Upper lobe of right lung (tissue), 1 donor: ENCODE measurements around the gene DBET. TPM values are rescaled to one million over a fixed set of nuclear protein-coding genes. Genes with fewer than 3 reads are reported as not detected.
A peak's percentile ranks its signal among the peaks of the same experiment; 100 is the strongest.
"Not testable (repeated sequence)": the region's sequence is repeated elsewhere in the genome, so short reads cannot be mapped to it uniquely, and the experiment has no call there.

Experiments
- ATAC-seq: fragments of 200-7000 bp; cut with Tn5 transposase; one replicate; pipeline ENCODE4 v1.9.1; 2020; ENCODE audit warnings: mild to moderate bottlenecking, moderate library complexity
- DNase-seq: peaks from one replicate; pipeline ENCODE4 v3.0.0-alpha.2; 2020
- H3K27ac ChIP-seq: fragments of 200-600 bp; one replicate; pipeline ENCODE4 v1.8.0; 2022
- H3K27me3 ChIP-seq: fragments of 200-600 bp; one replicate; pipeline ENCODE4 v1.8.0; 2022; ENCODE audit warnings: mild to moderate bottlenecking
- H3K36me3 ChIP-seq: fragments of 200-600 bp; one replicate; pipeline ENCODE4 v1.8.0; 2022
- H3K4me1 ChIP-seq: fragments of 200-600 bp; one replicate; pipeline ENCODE4 v1.8.0; 2022
- H3K4me3 ChIP-seq: fragments of 200-600 bp; one replicate; pipeline ENCODE4 v1.8.0; 2022; ENCODE audit warnings: mild to moderate bottlenecking
- H3K9me3 ChIP-seq: fragments of 200-600 bp; one replicate; pipeline ENCODE4 v1.8.0; 2022
- intact Hi-C: fragments of 100-400 bp; cut with DNase I; formaldehyde crosslinking; loops from one replicate; pipeline ENCODE4 v1.11.0; 2022
- total RNA-seq: library from RNA; stranded (reverse); fragmentation: NEBNext Ultra II Directional; extraction: Animal tissue kit (Norgen Biotek cat#: 25700); gene quantifications from one replicate; pipeline ENCODE4 v1.2.1, GENCODE V29; 2021
- donor health status: DM: no; HTN: yes; CAD: no; lungs with severe emphysema.

DBET gene
- total RNA-seq, 1 donor from 2014 or later = not detected

DNA sequence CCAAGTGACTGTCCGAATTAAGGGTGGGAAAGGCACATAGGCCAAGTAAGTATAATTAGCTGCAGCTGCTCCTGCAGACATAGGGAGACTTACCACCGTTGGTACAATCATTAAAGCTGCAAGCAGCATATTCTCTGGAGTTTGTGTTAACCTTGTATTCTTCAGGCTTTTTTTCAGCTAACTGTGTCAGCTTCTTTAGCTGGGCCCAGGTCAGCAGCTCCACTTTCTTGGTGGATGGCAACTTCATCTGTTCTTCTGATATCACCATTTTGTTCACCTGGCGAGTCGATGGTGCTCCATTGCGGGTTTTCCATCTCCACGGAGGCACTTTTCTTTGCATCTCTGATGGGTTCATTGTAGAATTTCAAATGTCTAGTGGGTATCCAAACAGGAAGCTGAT, 44.5 kb downstream of the DBET start:
- intact Hi-C loops, H3K27ac ChIP-seq, H3K27me3 ChIP-seq, H3K9me3 ChIP-seq, H3K4me1 ChIP-seq, ATAC-seq, H3K36me3 ChIP-seq, H3K4me3 ChIP-seq: not testable (repeated sequence)
- DNase-seq = peak; percentile 28

DNA sequence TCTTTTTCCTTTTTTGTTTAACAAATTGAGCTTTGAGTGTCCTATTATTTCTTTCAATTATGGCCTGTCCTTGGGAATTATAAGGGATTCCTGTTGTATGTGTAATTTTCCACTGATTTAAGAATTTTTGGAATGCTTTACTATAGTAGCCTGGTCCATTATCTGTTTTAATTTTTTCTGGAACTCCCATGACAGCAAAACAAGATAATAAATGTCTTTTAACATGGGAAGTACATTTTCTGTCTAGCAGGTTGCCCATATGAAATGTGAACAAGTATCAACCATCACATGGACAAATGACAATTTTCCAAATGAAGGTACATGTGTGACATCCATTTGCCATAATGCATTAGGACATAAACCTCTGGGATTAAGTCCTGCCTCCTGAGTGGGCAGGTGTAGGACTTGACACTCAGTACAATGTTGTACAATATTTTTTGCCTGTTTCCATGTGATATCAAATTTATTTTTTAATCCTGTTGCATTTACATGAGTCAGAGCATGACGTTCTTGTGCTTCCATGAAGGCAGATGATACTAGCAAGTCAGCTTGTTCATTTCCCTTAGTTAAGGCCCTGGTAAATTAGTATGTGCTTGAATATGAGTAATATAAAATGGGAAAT, 45.2 kb downstream of the DBET start:
- H3K27me3 ChIP-seq, intact Hi-C loops, DNase-seq, H3K9me3 ChIP-seq, ATAC-seq, H3K4me1 ChIP-seq, H3K36me3 ChIP-seq, H3K27ac ChIP-seq, H3K4me3 ChIP-seq: not testable (repeated sequence)

DNA sequence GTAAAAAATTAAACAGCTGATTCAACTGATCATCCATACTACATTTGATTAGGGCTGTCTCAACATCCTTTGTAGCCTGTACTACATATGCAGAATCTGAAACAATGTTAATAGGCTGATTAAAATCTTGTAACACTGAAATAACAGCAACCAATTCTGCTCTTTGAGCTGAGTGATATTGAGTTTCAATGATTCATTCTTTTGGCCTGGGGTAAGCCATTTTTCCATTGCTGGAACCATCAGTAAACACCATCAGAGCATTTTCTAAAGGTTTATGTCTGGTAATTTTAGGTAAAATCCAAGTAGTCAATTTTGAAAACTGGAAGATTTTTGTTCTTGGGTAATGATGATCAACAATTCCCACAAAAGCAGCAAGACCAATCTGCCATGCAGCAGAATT, 45.7 kb downstream of the DBET start:
- H3K4me3 ChIP-seq, H3K36me3 ChIP-seq, ATAC-seq, H3K27me3 ChIP-seq, H3K4me1 ChIP-seq, DNase-seq, H3K9me3 ChIP-seq, intact Hi-C loops, H3K27ac ChIP-seq: not testable (repeated sequence)

DNA sequence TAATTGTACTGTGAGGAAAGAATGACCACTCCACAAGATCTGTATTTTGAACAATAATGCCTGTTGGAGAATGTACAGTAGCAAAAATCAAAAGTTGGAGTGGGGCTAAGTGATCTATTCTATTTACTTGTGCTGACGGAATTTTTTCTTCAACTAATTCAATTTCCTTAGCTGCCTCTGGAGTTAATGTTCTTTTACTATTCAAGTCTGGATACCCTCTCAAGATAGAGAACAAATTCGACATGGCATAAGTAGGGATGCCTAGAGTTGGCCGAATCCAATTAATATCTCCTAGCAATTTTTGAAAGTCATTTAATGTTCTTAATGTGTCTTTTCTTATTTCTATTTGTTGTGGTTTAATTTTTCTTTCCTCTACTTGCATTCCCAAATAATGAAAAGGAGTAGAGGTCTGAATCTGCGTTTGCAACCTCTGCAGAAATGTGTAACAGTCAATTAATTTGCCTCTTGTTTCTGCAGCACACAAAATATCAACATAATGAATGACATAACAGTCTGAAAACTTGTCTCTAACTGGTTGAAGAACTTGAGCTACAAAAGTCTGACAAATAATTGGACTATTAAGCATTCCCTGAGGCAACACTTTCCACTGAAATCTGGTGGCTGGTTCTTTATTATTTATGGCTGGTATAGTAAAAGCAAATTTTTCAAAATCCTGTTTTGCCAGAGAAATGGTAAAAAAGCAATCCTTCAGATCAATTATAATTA, 46.4 kb downstream of the DBET start:
- H3K4me1 ChIP-seq, H3K9me3 ChIP-seq, intact Hi-C loops, H3K4me3 ChIP-seq, DNase-seq, H3K27ac ChIP-seq, H3K27me3 ChIP-seq, ATAC-seq, H3K36me3 ChIP-seq: not testable (repeated sequence)

DNA sequence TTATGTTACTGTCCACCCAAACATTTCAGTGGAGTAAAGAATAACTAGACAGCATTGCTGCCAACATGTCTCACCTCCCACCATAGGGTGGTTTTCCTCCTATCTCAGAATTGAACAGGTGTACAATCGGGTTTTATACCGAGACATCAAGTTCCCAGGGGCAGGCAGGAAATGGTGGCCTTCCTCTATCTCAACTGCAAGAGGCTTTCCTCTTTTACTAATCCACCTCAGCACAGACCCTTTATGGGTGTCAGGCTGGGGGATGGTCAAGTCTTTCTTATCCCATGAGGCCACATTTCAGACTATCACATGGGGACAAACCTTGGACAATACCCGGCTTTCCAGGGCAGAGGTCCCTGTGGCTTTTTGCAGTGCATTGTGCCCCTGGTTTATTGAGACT, 48.6 kb downstream of the DBET start:
- H3K36me3 ChIP-seq, intact Hi-C loops, H3K27me3 ChIP-seq, H3K9me3 ChIP-seq, ATAC-seq, H3K4me3 ChIP-seq, H3K4me1 ChIP-seq, H3K27ac ChIP-seq: not testable (repeated sequence)
- peak; percentile 4 for DNase-seq

DNA sequence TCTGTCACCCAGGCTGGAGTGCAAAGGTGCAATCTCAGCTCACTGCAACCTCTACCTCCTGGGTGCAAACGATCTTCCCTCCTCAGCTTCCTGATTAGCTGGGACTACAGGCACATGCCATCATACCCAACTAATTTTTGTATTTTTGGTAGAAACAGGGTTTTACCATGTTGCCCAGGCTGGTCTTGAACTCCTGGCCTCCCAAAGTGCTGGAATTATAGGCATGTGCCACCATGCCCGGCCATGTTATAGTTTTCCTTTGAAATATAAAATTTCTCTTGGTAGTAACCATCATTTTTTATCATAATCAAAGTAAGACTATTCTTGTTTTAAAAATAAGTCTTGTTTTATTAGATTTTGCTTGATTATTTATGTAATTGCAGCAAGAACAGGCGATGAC, 50.7 kb downstream of the DBET start:
- H3K9me3 ChIP-seq, H3K27ac ChIP-seq, intact Hi-C loops, H3K36me3 ChIP-seq, H3K4me1 ChIP-seq, H3K4me3 ChIP-seq, ATAC-seq, H3K27me3 ChIP-seq: not testable (repeated sequence)
- peak; percentile 25 for DNase-seq

Other genes starting within 250 kb of the DBET start
- gene FRG1, start 123.6 kb upstream of the DBET start, total RNA-seq = 38.2 TPM
- gene FRG2, start 37.2 kb upstream of the DBET start, total RNA-seq = not detected
- gene DUX4, start 109.3 kb downstream of the DBET start, total RNA-seq = not detected